Esophagus squamous epithelium (tissue), 5 donors: ENCODE measurements around the gene IGLL5. TPM values are rescaled to one million over a fixed set of nuclear protein-coding genes. Genes with fewer than 3 reads are reported as not detected.

ENCODE experiments used
- DNase-seq: peaks from one replicate; lab custom pipeline; 2025; lab: John Stamatoyannopoulos, UW
- H3K27ac ChIP-seq, 4 donors: fragments of 200-600 bp; sonication (generic); one replicate each; pipeline ENCODE4 v1.5.1; 2016 to 2019; ENCODE audit warnings: mild to moderate bottlenecking in 1 of 4
- H3K27me3 ChIP-seq, 4 donors: fragments of 200-600 bp; sonication (generic); 1 replicate in 3 of 4; 2 replicates in 1 of 4; pipeline versions ENCODE4 v1.5.1 to v1.6.0; 2017 to 2021; ENCODE audit warnings: antibody characterized with exemption in 1 of 4
- H3K36me3 ChIP-seq, 3 donors: fragments of 200-600 bp; sonication (generic); one replicate each; pipeline ENCODE4 v1.5.1; 2016 to 2019
- H3K4me1 ChIP-seq, 3 donors: fragments of 200-600 bp; sonication (generic); one replicate each; pipeline ENCODE4 v1.5.1; 2017 to 2019
- H3K4me3 ChIP-seq, 4 donors: fragments of 200-600 bp; sonication (generic); 1 replicate in 3 of 4; 2 replicates in 1 of 4; pipeline ENCODE4 v1.5.1; 2016 to 2019; ENCODE audit warnings: mild to moderate bottlenecking in 2 of 4, moderate library complexity in 1 of 4
- H3K9me3 ChIP-seq, 3 donors: fragments of 200-600 bp; sonication (generic); one replicate each; pipeline ENCODE4 v1.5.1; 2016 to 2019
- POLR2A ChIP-seq, 4 donors: fragments of 450-650 bp; IDR thresholded peaks; one replicate each; pipeline ENCODE4 v1.6.1; 2017; ENCODE audit warnings: antibody characterized with exemption in 4 of 4, mild to moderate bottlenecking in 4 of 4, moderate library complexity in 3 of 4
- WGBS, 2 donors: methylation state at CpG; one replicate each; pipeline ENCODE4 v1.1.5; 2018; 5-methylcytosine and 5-hydroxymethylcytosine counted together
- intact Hi-C: fragments of 100-400 bp; cut with DNase I; formaldehyde crosslinking; loops from one replicate; pipeline ENCODE4 v1.15.0; 2022
- total RNA-seq, 4 donors: library from RNA; depleted of rRNA; stranded (reverse); fragments of >200 nt; gene quantifications; one replicate each; pipeline ENCODE4 v1.1.0, GENCODE V29; 2016
- TF ChIP-seq, protein P1 (sequence below), 6 experiments: fragments of 450-650 bp in 4 of 6; fragments of 200-600 bp in 2 of 6; sonication (generic) in 2 of 6; IDR thresholded peaks; one replicate each; pipeline ENCODE4 v1.5.1; 2016 to 2019; ENCODE audit warnings: antibody characterized with exemption in 6 of 6, mild to moderate bottlenecking in 4 of 6, moderate library complexity in 4 of 6
- donor health status: DM: yes; HTN: yes; CAD: no.

Gene IGLL5
- total RNA-seq, 4 donors from 2014 or later, result 5.0 to 20.7 TPM; not detected in 2

DNA sequence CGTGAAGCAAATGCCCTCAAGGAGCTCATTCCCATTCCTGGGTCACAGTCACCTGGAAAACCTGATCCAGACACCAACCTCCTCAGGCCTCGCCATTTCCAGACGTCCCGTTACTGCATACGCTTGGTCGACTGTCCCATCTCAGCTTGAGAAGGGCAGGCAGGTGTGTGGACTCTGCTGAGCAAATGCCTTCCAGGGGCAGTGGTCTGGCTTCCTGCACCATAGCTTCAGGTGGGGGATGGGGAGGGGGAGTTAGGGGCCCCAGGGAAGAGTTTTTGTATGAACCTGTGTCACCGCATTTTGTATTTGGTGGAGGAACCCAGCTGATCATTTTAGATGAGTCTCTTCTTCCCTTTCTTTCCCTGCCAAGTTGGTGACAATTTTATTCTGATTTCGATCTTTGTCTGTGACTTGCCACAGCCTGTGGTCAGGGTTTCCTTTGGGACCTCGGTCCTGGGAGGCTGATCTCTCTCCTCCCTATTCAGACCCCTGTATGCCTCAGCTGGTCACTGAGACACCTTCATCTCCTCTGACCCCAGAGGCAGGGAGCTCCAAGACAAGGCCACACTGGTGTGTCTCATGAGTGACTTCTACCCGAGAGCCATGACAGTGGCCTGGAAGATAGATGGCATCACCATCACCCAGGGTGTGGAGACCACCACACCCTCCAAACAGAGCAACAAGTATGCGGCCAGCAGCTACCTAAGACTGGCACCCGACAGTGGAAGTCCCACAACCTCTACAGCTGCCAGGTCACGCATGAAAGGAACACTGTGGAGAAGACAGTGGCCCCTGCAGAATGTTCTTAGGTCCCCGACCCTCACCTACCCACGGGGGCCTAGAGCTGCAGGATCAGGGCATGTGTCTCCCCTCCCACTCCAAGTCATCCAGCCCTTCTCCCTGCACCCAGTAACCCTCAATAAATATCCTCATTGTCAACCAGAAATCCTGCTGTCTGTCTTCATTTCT lies 22.9 kb downstream of the IGLL5 start:
- Histone ChIP-seq H3K9me3 (no peaks in the 10 kb centered on the region), H3K4me1 (no peaks in the 10 kb centered on the region), H3K27ac (no peak overlapping the region), H3K4me3 (no peak overlapping the region), H3K36me3 (no peaks in the 10 kb centered on the region), H3K27me3 (peaks cover 0 to 32% (median 0%) of the 10 kb centered on the region in 4 donors)
- DNase-seq, result no peak
- 61 to 66% methylated on average over 12 to 14 of the region's 15 CpGs for WGBS, 2 donors
- no peak for TF ChIP-seq POLR2A (IDR thresholded peaks at IDR 0.05)
- TF ChIP-seq, protein P1, sequence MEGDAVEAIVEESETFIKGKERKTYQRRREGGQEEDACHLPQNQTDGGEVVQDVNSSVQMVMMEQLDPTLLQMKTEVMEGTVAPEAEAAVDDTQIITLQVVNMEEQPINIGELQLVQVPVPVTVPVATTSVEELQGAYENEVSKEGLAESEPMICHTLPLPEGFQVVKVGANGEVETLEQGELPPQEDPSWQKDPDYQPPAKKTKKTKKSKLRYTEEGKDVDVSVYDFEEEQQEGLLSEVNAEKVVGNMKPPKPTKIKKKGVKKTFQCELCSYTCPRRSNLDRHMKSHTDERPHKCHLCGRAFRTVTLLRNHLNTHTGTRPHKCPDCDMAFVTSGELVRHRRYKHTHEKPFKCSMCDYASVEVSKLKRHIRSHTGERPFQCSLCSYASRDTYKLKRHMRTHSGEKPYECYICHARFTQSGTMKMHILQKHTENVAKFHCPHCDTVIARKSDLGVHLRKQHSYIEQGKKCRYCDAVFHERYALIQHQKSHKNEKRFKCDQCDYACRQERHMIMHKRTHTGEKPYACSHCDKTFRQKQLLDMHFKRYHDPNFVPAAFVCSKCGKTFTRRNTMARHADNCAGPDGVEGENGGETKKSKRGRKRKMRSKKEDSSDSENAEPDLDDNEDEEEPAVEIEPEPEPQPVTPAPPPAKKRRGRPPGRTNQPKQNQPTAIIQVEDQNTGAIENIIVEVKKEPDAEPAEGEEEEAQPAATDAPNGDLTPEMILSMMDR (IDR thresholded peaks at IDR 0.05), result no peak
- intact Hi-C loops, result no loop called here

DNA sequence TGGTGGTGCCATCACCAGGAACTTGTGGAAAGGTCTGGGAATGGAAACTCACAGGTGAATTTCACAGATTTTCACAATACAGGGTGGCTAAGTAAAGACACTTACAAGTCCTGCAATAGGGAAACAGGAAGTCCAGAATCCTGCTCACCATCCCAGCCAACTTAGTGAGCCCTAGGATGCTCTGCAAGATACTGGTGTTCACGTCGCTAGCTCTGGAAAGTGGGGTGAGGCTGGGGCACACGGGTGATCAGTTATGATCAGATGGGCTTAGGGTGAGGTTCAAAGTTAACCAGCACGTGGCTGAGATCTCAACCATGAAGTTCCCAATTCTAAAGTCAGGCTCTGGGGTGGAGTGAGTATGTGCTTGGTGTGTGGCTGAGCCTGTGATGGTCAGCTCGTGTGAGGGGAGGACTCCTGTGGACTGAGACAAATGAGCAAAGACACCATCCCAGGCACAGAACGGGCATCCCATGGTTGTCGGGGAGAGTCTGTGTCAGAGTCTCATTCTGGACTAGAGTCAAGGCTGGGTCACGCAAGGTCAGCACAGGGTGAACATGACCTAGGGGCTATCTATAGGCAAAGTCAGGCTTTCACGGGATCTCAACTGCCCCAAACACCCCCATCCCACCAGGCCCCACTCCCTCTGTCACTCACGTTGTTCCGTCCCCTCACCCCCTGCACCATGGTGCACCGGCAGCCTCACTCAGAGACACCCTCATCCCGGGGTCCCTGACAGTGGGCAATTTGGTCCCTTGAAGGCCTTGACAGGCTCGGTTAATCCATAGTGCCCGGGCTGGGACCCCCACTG lies 23.9 kb downstream of the IGLL5 start:
- no peaks in the 10 kb centered on the region for H3K4me1 ChIP-seq
- no peak for DNase-seq
- H3K27ac ChIP-seq, result no peak overlapping the region
- TF ChIP-seq, protein P1 (IDR thresholded peaks at IDR 0.05), result no peak
- no peak for TF ChIP-seq POLR2A (IDR thresholded peaks at IDR 0.05)
- no peaks in the 10 kb centered on the region for H3K9me3 ChIP-seq
- 62 to 66% methylated on average over 6 to 13 of the region's 15 CpGs for WGBS, 2 donors
- H3K4me3 ChIP-seq, result no peak overlapping the region
- H3K36me3 ChIP-seq, result no peaks in the 10 kb centered on the region
- intact Hi-C loops, result no loop called here
- H3K27me3 ChIP-seq, result peaks cover 0 to 32% (median 0%) of the 10 kb centered on the region in 4 donors

DNA sequence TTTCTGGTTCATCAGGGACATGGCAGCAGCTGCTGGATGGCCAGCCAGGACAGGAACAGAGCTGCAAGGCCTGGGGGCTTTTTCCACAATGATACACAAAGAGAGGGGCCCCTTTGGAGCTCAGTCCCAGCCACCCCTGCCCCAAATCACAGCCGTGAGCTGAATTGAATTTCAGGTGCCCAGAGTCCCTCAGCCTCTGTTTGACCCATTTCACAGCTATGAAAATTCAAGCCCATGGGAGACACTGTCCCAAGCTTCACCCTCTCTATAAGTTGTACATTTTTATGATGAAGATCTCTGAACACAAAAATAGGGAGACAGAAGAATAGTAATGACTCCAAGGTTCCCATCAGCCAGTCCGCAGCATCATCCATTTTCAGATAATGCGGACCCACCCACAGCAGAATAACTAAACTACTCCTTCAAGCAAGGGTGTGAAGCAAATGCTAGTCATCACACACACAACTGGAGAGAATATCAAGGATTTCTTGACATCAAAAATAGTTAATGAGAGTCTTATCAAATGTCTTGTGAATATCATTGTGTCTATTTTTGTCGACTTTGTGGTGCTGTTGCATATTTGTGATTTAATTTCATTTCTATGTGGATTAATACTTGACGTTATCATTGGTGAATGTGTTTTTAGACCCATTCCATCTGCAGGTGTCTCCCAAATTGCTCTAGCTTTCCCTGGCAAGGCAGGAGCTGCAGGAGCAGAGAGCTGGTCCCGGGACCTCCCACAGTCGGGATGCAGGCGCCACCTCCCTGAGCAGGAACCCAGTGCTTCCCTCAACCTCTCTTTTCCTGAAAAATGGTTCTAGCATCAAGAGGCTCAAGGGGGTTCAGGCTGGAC lies 24.7 kb downstream of the IGLL5 start:
- TF ChIP-seq, protein P1 (IDR thresholded peaks at IDR 0.05), result no peak
- TF ChIP-seq POLR2A (IDR thresholded peaks at IDR 0.05), result no peak
- Histone ChIP-seq H3K4me3 (no peak overlapping the region), H3K27me3 (peaks cover 0 to 32% (median 0%) of the 10 kb centered on the region in 4 donors), H3K4me1 (no peaks in the 10 kb centered on the region), H3K9me3 (no peaks in the 10 kb centered on the region), H3K36me3 (no peaks in the 10 kb centered on the region), H3K27ac (no peak overlapping the region)
- no peak for DNase-seq
- intact Hi-C loops, result no loop called here
- 71 to 73% methylated on average over 7 of the region's 8 CpGs for WGBS, 2 donors

DNA sequence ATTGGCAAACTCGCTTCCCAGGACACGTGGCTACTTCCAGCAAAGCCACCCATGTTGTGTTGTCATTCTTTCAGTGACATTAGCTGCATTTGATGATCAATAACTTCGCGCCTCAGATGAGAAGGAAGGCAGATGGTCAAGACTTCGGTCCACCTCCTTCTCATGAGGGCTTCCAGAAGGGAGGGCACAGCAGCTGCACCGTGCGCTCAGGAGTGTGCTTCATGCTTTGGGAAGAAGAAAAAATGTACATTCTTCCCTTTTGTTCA lies 25.3 kb downstream of the IGLL5 start:
- no peak overlapping the region for H3K4me3 ChIP-seq
- no peaks in the 10 kb centered on the region for H3K4me1 ChIP-seq
- no peaks in the 10 kb centered on the region for H3K9me3 ChIP-seq
- intact Hi-C loops, result no loop called here
- no peak overlapping the region for H3K27ac ChIP-seq
- WGBS, 2 donors, result 80 to 83% methylated on average over 7 of the region's 7 CpGs
- H3K36me3 ChIP-seq, result no peaks in the 10 kb centered on the region
- H3K27me3 ChIP-seq, result peaks cover 0 to 31% (median 0%) of the 10 kb centered on the region in 4 donors
- TF ChIP-seq, protein P1 (IDR thresholded peaks at IDR 0.05), result no peak
- TF ChIP-seq POLR2A (IDR thresholded peaks at IDR 0.05), result no peak
- DNase-seq, result no peak
